TTC549 (cell line): ENCODE measurements around the gene COBLL1.

Experiments
- FAIRE-seq: peaks from 2 replicates; lab custom pipeline; 2012; peaks lifted over from hg19 to GRCh38; lab: Jason Lieb, UNC

The COBLL1 gene

GRCh38 chr2:164852086-164852485 is 10.5 kb upstream of the COBLL1 start:
- FAIRE-seq = no peak

GRCh38 chr2:164850235-164850634 is 8.6 kb upstream of the COBLL1 start:
- no peak for FAIRE-seq

- FAIRE-seq = no peak
Observed at GRCh38 chr2:164849506-164849905, 7.9 kb upstream of the COBLL1 start.

GRCh38 chr2:164847981-164848741 is 6.5 kb upstream of the COBLL1 start:
- FAIRE-seq = no peak

GRCh38 chr2:164847291-164847690 is 5.7 kb upstream of the COBLL1 start:
- no peak for FAIRE-seq

- no peak for FAIRE-seq
Observed at GRCh38 chr2:164846276-164846675, 4.7 kb upstream of the COBLL1 start.

- FAIRE-seq = no peak
Observed at GRCh38 chr2:164843346-164843911, 1.8 kb upstream of the COBLL1 start.

GRCh38 chr2:164842624-164842966 is 972 bp upstream of the COBLL1 start:
- no peak for FAIRE-seq

- no peak for FAIRE-seq
Observed at GRCh38 chr2:164840930-164841718, 499 bp downstream of the COBLL1 start.

- no peak for FAIRE-seq
Observed at GRCh38 chr2:164840458-164840929, 1.1 kb downstream of the COBLL1 start.

- no peak for FAIRE-seq
Observed at GRCh38 chr2:164839914-164840457, 1.6 kb downstream of the COBLL1 start.

- FAIRE-seq = no peak
Observed at GRCh38 chr2:164837807-164838206, 3.8 kb downstream of the COBLL1 start.

- FAIRE-seq = no peak
Observed at GRCh38 chr2:164836907-164837306, 4.7 kb downstream of the COBLL1 start.

- no peak for FAIRE-seq
Observed at GRCh38 chr2:164835302-164835701, 6.3 kb downstream of the COBLL1 start.

GRCh38 chr2:164831887-164832286 is 9.7 kb downstream of the COBLL1 start:
- no peak for FAIRE-seq

- FAIRE-seq = peak; percentile 36
Observed at GRCh38 chr2:164831180-164831579, 10.4 kb downstream of the COBLL1 start.

- no peak for FAIRE-seq
Observed at GRCh38 chr2:164826293-164827243, 15.1 kb downstream of the COBLL1 start.

- FAIRE-seq = no peak
Observed at GRCh38 chr2:164824872-164825271, 16.8 kb downstream of the COBLL1 start.

- no peak for FAIRE-seq
Observed at GRCh38 chr2:164823126-164823525, 18.5 kb downstream of the COBLL1 start.

GRCh38 chr2:164821338-164821737 is 20.3 kb downstream of the COBLL1 start:
- no peak for FAIRE-seq
